DMS53 treated with DMSO at 0.1 percent for 48 hours (cell line): ENCODE measurements around the gene DCLK3.

Source experiments
- DNase-seq: peaks from one replicate; lab custom pipeline; 2025; ENCODE audit not compliant: unreplicated experiment; lab: John Stamatoyannopoulos, UW

Gene DCLK3

DNA sequence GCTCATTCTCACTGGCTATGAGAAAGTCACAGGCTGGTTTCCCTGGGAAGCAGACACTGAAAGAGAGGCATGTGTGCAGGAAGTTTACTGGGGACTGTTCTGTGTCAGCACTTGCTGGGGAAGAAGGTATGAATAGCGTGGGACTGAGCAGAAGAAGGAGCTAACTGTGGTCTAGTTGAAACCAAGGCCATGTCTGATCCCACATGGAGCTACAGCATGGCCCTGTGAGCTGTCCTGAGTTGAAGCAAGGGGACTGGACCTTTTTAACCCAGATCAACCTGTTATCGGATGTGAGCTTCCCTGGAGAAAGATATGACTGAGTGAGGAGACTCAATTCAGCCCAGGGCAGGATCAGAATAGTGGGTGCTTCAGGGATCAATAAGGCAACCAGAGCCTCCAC, 53.7 kb downstream of the DCLK3 start:
- DNase-seq, result no peak

DNA sequence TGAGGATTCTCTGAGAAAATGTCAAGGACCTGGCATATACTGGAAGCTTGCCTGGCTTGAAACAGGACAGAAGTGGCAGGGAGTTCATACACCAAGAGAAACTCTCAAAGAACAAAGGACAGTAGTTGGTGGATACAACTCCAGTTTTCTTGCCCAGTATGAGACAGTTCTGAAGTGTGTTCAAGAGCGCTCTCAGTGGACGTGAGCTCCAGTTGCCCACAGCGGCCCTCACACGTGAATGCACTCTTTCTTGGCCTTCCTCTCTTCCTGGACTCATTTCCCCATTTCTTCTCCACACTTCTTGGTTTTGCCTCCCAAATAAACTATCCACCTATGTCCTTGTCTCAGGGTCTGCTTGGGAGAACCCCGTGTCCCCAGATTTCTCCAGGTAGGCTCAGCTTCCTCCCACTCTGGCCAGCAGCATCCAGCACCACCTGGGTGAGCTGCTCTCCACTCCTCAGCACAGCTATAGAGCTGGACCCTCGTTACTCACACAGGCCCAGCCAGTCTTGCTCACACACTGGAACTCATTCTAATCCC, 54.5 kb downstream of the DCLK3 start:
- DNase-seq, result no peak

DNA sequence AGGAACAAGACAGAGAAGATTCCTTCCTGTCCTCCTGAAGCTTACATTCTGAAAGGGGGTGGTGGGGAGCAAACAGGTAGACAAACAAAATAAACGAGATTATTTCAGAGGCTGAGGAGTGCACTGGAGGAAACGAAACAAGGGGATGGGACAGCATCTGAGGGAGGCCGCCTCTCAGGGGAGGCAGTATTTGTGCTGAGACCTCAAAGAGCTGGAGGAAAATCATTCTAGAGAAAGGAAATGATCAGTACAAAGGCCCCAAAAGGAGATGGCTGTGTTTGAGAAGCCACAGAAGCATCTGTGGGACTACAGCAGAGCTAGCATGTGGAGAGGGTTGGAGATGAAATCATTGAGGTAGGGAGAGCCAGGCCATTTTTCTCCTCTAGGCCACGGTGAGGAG, 55.1 kb downstream of the DCLK3 start:
- DNase-seq, result no peak

DNA sequence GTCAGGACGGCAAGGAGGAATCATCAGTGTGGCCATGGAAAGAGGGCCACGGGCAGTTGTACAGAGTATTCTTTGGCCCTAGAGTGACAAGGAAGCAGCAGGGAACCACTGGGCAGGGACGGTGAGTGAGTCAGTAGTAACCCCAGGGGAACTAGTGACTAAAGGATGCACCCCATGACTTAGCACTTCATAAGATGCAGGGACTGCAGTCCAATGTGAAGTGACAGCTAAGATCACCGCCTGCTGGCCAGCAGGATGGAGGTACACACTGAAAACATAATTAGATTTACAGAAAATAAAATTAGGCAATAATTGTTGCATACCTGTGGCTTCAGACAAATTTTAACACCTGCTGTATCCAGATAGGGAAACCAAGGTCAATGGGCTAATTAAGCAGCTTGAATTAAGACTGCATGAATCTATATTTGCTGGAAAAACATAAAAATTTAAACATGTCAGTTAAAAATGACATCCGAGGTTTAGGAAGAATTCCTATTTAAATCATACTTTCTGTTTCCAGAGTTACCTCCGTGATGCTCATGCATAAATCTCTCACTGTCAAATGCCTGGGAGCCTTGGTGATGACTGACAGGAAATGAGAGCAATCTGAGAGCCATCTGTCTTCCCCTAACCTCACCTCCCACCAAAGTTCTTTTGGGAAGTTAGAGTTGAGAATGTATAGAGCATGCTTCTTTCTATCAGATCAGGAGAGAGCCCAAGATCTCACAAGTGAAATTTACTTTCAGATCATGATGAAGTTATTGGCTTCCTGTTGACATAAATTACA, 56.5 kb downstream of the DCLK3 start:
- no peak for DNase-seq

DNA sequence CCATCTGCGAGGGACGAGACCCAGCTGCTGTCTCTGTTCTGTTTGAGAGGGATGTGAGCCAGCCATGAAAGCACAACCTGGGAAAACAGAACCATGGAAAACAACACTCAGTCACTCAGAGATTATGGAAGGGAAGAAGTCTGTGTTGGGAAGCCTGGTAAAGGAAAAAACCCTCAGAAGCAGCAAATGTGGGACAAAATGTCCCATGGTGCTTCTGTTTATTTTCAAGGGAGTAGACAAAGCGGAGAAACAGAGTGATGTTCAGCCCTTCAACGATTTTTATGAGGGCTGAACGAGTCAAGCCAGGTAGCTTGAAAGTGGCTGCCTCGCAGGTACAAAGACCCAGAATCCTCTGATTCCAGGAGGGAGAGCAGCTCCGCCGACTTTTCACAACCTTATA, 59.3 kb downstream of the DCLK3 start:
- no peak for DNase-seq

DNA sequence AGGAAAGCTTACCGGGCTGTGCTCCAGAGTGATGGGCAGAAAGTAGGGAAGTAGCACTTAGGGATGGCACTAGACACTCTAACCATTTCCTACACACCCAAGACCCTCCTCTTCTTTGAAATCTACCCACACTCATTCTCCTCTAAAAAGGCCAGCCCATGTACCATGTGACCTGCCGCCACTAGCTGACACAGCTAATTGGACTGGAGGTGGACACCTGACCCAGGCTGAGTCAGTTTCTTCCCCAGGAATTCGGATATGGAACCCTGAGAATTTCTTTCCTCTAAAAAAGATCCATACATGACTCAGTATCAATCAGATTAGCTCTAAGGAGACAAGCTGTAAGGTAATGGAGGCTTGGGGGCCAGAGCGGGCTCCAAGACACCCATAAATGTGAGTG, 60.1 kb downstream of the DCLK3 start:
- no peak for DNase-seq

DNA sequence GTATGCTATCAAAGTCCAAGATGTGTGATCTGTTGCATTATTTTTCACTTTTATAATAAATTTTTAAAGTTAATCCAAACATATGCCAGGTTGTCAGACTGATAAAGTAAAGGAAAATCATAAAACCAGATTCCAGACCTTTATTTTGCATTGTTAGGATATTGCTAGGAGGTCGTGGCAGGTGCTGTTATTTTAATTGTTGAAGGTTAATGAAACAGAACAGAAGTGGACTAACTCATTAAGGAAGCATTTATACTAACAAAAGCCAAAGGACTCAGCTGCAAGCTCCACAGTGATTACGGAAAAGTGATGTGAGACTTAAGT, 63.1 kb downstream of the DCLK3 start:
- no peak for DNase-seq

DNA sequence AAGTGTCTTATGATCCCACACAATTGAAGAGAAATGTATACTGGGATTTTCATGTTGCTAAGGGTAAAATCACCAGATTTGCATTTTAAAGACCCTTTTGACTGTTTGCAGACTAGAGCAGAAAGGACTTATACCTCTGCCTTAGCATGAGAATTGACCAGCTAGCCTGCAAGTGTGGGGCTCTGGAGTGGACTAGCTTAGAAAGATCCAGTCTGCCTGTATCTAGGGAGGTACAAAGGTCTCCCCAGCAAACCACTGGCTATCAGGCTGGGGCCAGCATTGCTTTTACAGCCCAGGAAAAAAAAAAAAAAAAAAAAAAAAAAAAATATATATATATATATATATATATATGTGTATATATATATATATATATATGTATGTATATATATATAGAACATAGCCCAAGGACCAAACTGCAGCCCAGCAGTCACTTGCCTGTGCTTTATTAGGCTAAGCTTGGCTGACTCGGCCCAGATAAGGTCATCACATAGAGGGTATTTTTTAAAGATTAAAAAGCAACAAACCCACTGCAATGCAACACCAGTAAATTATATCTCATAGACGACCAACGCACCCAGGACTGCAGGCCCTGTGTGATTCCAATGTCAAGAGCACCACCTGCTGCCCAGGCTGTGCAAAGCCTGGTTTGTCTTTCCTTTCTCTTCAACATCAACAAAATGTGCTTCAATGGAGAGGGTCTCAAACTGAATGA, 63.7 kb downstream of the DCLK3 start:
- peak; percentile 8 for DNase-seq

DNA sequence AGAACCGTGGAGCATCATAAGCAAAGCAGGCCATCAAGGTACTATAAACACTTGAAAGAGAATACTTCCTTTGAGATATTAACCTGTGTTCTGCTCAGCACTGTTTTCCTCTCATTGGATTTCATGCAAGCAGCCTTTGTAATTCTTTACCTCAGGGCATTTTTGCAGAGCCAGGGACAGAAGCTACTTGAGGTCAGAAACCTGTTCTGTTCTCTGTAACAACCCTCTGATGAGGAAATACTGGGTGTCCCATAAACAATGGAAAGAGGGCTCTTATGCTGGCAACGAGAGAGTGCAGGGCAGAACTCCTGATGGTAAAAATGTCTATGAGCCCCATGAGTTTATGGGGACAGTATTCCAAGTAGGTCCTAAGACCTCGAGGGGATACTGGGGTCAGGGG, 66.0 kb downstream of the DCLK3 start:
- DNase-seq, result no peak

DNA sequence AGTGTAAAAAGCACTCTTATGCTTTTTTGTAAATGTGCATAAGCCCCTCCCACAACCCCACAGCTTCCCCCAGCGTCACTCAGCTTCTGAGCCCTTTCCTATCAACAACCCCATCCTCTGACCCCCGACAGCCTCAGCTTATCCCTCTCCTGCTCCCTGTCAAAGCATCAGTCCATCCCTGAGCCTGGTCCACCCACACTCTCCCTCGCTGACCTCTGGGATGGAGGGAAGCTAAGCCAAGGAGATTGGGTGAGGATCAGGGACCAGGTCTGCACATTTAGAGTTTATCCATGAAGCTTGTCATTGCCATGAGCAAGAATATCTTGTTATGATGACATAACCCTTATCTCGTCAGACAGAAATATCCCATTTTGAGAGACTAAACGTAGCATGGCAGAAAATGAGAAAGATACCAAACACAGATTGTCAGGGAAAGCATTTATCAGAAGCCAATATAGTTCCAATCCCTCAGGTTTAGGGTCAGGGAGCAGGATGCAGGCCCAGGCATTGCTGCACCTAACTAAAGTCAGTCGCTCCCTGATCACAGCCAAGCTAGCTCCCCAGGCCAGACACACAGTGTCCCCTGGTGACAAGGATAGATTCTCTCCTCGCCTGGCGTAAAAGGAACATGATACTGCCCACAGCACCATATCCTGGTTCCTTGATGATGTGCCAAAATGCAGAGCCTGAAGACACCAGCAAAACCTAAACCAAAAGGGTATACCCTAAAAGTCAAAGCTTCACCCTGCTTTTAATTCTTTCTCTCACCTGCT, 66.9 kb downstream of the DCLK3 start:
- DNase-seq, result no peak

DNA sequence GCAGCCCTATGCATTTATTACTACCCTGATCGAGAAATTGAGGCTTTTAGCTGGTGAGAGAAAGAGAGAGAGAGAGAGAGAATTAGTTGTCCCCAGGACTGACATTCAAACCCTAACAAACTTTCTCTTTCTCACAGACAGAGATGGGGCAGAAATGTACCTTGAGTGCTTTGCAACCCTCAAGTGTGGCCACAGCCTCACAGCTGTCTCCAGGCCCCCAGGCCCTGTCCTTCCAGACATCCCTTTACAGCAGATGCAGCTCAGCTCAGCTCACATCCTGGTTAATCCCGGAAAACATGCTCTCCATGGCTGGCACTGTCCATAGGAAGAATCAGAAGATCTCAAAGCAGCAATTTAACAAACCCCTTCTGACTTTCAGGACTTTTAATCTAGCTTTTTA, 67.6 kb downstream of the DCLK3 start:
- DNase-seq, result no peak

DNA sequence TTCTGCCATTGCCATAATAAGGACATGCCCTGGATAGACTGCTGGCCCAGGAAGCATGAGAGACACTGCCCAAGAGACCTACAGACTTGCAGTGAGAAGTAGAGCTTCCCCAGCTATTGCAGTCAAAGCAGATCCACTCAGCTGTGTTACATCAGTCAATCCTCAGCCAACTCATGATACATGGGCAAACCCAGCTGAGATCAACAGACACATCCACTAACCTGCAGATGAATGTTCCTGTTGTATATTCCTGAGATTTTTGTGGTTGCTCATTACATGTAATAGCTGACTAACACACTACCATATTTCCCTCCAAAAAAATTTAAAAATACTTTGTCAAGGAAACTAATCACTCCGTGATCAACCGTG, 68.6 kb downstream of the DCLK3 start:
- DNase-seq, result no peak

DNA sequence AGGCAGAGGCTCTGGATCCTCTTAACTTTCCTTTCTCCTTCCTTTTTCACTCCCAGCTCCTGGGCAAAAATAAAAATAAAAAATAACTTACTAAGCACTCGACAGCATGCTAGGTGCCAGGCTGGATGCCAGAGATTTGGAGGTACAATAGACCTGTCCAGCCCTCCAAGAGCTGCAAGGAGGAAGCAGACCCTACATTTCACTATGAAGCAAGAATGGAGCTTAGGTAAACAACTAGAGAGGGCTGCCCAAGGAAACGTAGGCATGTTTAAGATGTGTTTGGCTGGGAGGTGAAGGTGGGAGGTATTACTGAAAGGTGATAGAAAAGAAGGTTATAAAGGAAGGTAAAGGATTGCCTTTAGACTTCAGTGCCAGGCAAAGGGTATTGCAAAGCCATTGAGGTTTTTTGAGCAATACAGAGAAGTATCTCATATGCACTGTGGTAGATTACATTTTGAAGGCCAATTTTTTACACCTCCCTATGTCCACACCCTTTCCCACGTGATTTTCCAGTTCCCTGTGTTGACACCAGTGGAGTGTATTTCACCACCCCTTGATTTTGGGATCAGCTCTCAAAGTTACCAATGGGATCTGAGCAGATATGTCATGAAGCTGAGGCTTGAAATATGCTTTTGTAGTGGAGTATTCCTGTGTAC, 69.1 kb downstream of the DCLK3 start:
- no peak for DNase-seq

DNA sequence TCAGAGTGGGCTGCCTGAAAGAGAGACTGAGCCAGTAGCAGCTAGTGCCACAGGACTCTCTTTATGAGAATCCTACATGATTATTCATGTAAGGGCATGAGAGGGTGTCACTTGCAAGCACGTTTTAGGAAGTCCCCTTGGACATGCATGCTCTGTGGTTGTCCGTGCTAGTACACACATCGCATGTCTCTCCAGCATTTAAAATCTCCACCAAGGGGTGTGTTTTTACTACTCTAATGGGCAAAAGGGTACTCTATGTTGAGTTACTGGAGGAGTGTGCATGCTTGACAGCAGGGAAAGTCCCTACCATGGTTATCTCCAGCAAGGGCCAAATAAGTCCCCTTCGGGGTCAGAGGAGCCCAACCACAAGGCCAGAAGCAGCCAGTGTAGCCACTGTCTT, 70.7 kb downstream of the DCLK3 start:
- DNase-seq, result no peak

DNA sequence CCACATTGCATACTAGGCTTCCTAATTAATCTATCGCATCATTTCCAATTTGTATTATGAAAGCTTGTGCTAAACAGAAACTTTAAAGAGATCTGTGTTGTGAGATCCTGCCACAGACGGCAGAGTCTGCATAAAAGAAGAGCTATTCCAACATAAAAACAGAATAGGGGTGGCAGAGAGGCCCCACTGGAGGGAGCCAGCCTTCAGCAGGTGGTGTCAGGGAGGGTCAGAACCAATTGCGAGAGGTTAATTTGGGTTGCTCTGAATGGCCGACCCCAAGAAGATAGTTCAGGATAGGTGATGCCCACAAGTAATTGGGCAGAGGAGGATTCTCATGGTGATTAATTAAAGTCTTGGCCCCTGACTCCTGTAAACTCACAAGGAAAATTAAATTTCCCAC, 74.8 kb downstream of the DCLK3 start:
- no peak for DNase-seq

DNA sequence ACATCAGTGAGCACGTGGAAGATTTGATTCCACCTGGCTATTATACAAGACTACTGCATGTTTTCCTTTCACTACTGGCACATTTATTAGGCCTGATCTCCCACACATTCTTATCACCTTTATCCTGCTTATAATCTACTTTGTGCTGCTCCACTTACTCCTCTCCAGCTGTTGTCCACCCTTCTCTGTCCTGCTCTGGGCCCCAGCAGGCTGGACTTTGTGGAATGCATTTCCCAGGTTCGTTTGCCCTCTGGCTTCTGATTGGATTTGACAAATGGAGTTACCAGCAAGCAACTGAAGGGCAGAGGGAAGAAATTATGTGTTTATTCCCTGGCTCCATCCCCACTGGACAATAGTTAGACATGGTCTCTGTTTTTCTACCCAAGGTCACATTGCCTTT, 75.5 kb downstream of the DCLK3 start:
- DNase-seq, result no peak

DNA sequence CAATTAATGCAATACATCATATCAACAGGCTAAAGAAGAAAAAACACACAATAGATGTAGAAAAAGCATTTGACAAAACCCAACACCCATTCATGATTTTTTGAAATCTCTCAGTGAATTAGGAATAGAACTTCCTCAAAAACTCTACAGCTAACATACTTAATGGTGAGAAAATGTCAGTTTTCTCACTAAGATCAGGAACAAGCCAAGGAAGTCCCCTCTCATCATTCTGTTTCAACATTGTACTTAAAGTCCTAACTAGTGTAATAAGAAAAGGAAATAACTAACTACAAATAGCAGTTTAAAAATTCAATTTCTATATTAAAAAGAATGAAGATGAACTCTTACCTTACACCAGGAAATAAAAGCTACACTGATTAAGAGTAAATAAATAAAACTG, 77.8 kb downstream of the DCLK3 start:
- no peak for DNase-seq

DNA sequence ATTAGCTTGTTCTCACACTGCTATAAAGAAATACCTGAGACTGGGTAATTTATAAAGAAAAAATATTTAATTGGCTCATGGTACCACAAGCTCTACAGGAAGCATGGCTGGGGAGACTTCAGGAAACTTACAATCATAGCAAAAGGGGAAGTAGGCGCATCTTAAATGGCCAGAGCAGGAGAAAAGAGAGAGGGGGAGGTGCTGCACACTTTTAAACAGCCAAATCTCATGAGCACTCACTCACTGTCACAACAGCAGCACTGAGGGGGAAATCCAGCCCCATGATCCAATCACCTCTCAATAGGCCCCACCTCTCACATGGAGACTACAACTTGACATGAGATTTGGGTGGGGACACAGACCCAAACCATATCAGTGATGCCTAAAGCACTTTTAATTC, 82.5 kb downstream of the DCLK3 start:
- DNase-seq, result no peak

DNA sequence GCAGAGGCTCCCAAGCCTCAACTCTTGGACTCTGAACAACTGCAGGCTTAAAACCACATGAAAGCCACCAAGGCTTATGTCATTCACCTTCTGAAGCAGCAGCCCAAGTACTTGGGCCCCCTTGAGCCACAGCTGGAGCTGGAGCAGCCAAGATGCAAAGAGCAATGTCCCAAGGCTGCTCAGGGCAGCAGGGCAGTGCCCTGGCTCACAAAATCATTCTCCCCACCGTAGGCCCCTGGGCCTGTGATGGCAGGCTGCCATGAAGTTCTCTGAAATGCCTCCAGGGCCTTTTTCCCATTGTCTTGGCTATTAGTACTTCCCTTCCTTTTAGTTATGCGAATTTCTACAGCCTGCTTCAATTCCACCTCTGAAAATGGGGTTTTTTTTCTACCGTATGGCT, 83.4 kb downstream of the DCLK3 start:
- no peak for DNase-seq

DNA sequence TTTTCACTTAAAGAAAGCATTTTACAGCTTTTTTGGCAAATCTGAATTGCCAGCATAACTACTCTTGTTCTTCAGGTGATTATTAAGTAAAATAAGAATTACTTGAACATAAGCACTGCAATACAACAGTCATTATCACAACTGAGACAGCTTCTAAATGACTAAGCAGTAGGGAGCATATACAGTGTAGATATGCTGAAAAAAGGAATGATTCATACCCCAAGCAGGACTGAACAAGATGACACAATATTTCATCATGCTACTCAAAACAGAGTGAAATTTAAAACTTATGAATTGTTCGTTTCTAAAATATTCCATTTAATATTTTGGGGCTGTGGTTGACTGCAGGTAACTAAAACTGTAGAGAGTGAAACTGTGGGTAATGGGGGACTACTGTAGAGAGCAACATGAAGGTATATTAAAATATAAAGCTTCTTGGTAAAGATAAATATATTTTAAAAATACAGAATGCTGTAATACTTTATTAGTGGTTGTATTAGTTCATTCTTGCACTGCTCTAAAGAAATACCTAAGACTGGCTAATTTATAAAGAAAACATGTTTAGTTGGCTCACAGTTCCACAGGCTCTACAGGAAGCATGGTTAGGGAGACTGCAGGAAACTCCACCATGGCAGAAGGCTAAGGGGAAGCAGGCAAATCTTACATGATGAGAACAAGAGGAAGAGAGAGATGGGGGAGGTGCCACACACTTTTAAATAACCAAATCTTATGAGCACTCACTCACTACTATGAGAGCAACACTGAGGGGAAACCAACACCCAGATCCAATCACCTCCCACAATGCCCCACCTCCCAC, 84.8 kb downstream of the DCLK3 start:
- DNase-seq, result no peak
